HepG2 (cell line): ENCODE results near the gene GFAP. TPM values are rescaled to one million over a fixed set of nuclear protein-coding genes. Genes with fewer than 3 reads are reported as not detected.
A peak's percentile ranks its signal among the peaks of the same experiment; 100 is the strongest.

Source experiments
- AHR ChIP-seq: IDR thresholded peaks from 2 replicates; pipeline ENCODE4 v1.6.1; 2018; ENCODE audit warnings: missing genetic modification reagents, missing compliant biosample characterization
- DNMT3B ChIP-seq: conservative IDR thresholded peaks from 2 replicates; pipeline ENCODE4 v1.6.1; 2016; ENCODE audit warnings: missing biosample characterization, control low read depth
- EHMT2 ChIP-seq: fragments of 200-600 bp; sonication (generic); IDR thresholded peaks from 2 replicates; pipeline ENCODE4 v1.7.0; 2017; ENCODE audit warnings: antibody characterized with exemption, low read depth, low read length, borderline replicate concordance
- GATAD2A ChIP-seq: IDR thresholded peaks from 2 replicates; pipeline ENCODE4 v1.6.1; 2016
- RBM39 ChIP-seq: fragments of 200-400 bp; formaldehyde crosslinking; IDR thresholded peaks from one replicate; pipeline ENCODE4 v1.6.1; 2018; ENCODE audit warnings: antibody characterized with exemption, mild to moderate bottlenecking, low read depth, low read length; ENCODE audit not compliant: poor library complexity, severe bottlenecking
- REL ChIP-seq: sonication (generic); formaldehyde crosslinking; conservative IDR thresholded peaks from 2 replicates; pipeline ENCODE4 v1.8.0; 2022; ENCODE audit warnings: mild to moderate bottlenecking, missing genetic modification reagents, moderate library complexity
- TCF7 ChIP-seq: sonication (generic); IDR thresholded peaks from 2 replicates; pipeline ENCODE4 v1.6.1; 2016; ENCODE audit warnings: antibody characterized with exemption, low read depth
- ZFP36L2 ChIP-seq: sonication (generic); formaldehyde crosslinking; IDR thresholded peaks from 2 replicates; pipeline ENCODE4 v1.4.0; 2020; ENCODE audit warnings: missing genetic modification reagents
- ZNF230 ChIP-seq: sonication (generic); formaldehyde crosslinking; IDR thresholded peaks from 2 replicates; pipeline ENCODE4 v1.4.0; 2020; ENCODE audit warnings: mild to moderate bottlenecking, missing genetic modification reagents
- ZNF382 ChIP-seq: sonication (generic); formaldehyde crosslinking; IDR thresholded peaks from 2 replicates; pipeline ENCODE4 v1.5.0; 2020; ENCODE audit warnings: missing genetic modification reagents, mild to moderate bottlenecking, borderline replicate concordance
- ZNF430 ChIP-seq: sonication (generic); formaldehyde crosslinking; IDR thresholded peaks from 2 replicates; pipeline ENCODE4 v1.9.0; 2021; ENCODE audit warnings: mild to moderate bottlenecking, missing genetic modification reagents
- ZNF777 ChIP-seq: sonication (generic); formaldehyde crosslinking; IDR thresholded peaks from 2 replicates; pipeline ENCODE4 v1.4.0; 2020; ENCODE audit warnings: missing genetic modification reagents
- polyA plus RNA-seq, 8 experiments: library from polyadenylated mRNA; depleted of rRNA in 3 of 8; stranded (reverse) in 7 of 8; unstranded in 1 of 8; fragments of >200 nt; fragmentation: Illumina TruSeq in 4 of 8; extraction: Trizol in 4 of 8; gene quantifications; 2 replicates each; pipeline versions ENCODE4 v1.2.1 to v1.2.3, GENCODE V29; 2011 to 2016; ENCODE audit warnings: low read depth in 4 of 8, missing spikeins in 1 of 8, mixed read lengths in 1 of 8; ENCODE audit not compliant: insufficient read depth in 1 of 8
- total RNA-seq, 5 experiments: library from RNA; depleted of rRNA; stranded (reverse); fragments of >200 nt; fragmentation: Illumina TruSeq; extraction: Trizol; gene quantifications; 2 replicates each; pipeline ENCODE4 v1.2.3, GENCODE V29; 2016; ENCODE audit warnings: low read depth in 1 of 5
- TF ChIP-seq, protein P1 (sequence below): sonication (generic); formaldehyde crosslinking; IDR thresholded peaks from 2 replicates; pipeline ENCODE4 v1.4.0; 2020; ENCODE audit warnings: missing genetic modification reagents
- TF ChIP-seq, protein P2 (sequence below): sonication (generic); formaldehyde crosslinking; IDR thresholded peaks from 2 replicates; pipeline ENCODE4 v1.5.0; 2020; ENCODE audit warnings: mild to moderate bottlenecking, missing genetic modification reagents
- TF ChIP-seq, protein P3 (sequence below): sonication (generic); formaldehyde crosslinking; IDR thresholded peaks from 2 replicates; pipeline ENCODE4 v1.5.1; 2020; ENCODE audit warnings: missing genetic modification reagents, mild to moderate bottlenecking, borderline replicate concordance
- TF ChIP-seq, protein P4 (sequence below): IDR thresholded peaks from 2 replicates; pipeline ENCODE4 v1.6.1; 2016; ENCODE audit warnings: missing compliant biosample characterization, missing genetic modification reagents, borderline replicate concordance
- TF ChIP-seq, protein P5 (sequence below): sonication (generic); formaldehyde crosslinking; IDR thresholded peaks from 2 replicates; pipeline ENCODE4 v1.5.0; 2020; ENCODE audit warnings: missing genetic modification reagents
- TF ChIP-seq, protein P6 (sequence below): sonication (generic); formaldehyde crosslinking; IDR thresholded peaks from 2 replicates; pipeline ENCODE4 v1.4.0; 2020; ENCODE audit warnings: mild to moderate bottlenecking, missing genetic modification reagents

The GFAP gene
- total and polyA plus RNA-seq, 2 of the 13 experiments (the other 11 are each of a cell fraction or from before 2014, with no cell fraction given) = 0.11 to 0.29 TPM

DNA sequence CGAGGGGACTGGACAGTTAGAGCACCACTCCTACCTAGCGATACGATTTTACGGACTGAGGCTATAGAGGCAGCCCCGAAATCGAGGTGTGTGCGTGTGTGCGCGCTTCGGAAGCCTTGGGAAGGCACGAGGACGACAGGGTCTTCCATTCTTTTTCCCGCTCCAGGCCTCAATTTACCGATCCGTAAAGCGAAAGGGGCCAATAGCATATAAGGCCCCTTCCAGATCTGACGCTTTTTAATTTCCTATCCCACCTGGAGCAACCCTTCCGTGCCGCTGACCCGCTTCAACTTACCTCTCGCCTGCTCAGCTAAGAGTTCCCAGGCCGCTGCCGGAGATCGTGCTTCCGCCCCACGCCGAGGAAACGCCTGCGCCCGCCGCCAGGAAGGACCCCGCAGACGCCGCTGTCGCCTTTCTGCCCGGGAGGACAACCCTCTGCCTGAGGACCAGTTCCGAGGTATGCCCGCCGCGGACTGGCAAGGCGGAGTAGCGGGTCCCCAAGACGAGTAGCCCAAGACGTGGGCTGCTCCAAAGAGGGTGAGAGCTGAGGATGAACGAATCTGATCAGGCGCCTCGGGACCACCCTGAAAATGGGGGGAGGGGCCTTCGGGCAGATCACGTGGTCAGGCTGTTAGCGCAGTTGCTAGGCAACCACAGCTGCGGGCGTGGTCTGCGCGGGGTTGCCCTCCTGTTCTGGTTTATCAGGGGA, 16.1 kb downstream of the GFAP start, which contains the start of gene EFTUD2 (continued):
- TF ChIP-seq, protein P1, sequence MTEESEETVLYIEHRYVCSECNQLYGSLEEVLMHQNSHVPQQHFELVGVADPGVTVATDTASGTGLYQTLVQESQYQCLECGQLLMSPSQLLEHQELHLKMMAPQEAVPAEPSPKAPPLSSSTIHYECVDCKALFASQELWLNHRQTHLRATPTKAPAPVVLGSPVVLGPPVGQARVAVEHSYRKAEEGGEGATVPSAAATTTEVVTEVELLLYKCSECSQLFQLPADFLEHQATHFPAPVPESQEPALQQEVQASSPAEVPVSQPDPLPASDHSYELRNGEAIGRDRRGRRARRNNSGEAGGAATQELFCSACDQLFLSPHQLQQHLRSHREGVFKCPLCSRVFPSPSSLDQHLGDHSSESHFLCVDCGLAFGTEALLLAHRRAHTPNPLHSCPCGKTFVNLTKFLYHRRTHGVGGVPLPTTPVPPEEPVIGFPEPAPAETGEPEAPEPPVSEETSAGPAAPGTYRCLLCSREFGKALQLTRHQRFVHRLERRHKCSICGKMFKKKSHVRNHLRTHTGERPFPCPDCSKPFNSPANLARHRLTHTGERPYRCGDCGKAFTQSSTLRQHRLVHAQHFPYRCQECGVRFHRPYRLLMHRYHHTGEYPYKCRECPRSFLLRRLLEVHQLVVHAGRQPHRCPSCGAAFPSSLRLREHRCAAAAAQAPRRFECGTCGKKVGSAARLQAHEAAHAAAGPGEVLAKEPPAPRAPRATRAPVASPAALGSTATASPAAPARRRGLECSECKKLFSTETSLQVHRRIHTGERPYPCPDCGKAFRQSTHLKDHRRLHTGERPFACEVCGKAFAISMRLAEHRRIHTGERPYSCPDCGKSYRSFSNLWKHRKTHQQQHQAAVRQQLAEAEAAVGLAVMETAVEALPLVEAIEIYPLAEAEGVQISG (CRISPR knock-in tag) = peak; percentile 96
- TF ChIP-seq, protein P2, sequence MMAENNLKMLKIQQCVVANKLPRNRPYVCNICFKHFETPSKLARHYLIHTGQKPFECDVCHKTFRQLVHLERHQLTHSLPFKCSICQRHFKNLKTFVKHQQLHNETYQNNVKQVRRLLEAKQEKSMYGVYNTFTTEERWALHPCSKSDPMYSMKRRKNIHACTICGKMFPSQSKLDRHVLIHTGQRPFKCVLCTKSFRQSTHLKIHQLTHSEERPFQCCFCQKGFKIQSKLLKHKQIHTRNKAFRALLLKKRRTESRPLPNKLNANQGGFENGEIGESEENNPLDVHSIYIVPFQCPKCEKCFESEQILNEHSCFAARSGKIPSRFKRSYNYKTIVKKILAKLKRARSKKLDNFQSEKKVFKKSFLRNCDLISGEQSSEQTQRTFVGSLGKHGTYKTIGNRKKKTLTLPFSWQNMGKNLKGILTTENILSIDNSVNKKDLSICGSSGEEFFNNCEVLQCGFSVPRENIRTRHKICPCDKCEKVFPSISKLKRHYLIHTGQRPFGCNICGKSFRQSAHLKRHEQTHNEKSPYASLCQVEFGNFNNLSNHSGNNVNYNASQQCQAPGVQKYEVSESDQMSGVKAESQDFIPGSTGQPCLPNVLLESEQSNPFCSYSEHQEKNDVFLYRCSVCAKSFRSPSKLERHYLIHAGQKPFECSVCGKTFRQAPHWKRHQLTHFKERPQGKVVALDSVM = no peak; the same call in 1 of the 2 replicates
- TF ChIP-seq, protein P3, sequence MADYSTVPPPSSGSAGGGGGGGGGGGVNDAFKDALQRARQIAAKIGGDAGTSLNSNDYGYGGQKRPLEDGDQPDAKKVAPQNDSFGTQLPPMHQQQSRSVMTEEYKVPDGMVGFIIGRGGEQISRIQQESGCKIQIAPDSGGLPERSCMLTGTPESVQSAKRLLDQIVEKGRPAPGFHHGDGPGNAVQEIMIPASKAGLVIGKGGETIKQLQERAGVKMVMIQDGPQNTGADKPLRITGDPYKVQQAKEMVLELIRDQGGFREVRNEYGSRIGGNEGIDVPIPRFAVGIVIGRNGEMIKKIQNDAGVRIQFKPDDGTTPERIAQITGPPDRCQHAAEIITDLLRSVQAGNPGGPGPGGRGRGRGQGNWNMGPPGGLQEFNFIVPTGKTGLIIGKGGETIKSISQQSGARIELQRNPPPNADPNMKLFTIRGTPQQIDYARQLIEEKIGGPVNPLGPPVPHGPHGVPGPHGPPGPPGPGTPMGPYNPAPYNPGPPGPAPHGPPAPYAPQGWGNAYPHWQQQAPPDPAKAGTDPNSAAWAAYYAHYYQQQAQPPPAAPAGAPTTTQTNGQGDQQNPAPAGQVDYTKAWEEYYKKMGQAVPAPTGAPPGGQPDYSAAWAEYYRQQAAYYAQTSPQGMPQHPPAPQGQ (CRISPR knock-in tag) = no peak
- TF ChIP-seq, protein P4, sequence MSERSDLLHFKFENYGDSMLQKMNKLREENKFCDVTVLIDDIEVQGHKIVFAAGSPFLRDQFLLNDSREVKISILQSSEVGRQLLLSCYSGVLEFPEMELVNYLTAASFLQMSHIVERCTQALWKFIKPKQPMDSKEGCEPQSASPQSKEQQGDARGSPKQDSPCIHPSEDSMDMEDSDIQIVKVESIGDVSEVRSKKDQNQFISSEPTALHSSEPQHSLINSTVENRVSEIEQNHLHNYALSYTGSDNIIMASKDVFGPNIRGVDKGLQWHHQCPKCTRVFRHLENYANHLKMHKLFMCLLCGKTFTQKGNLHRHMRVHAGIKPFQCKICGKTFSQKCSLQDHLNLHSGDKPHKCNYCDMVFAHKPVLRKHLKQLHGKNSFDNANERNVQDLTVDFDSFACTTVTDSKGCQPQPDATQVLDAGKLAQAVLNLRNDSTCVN (CRISPR knock-in tag) = peak; percentile 92
- TF ChIP-seq DNMT3B (CRISPR knock-in tag) = no peak
- TF ChIP-seq ZNF382 (CRISPR knock-in tag) = no peak
- TF ChIP-seq GATAD2A (CRISPR knock-in tag) = peak; percentile 82
- peak; percentile 91; the same call in 1 of the 2 replicates for TF ChIP-seq AHR (CRISPR knock-in tag)
- peak; percentile 97 for TF ChIP-seq ZNF230 (CRISPR knock-in tag)
- TF ChIP-seq, protein P5, sequence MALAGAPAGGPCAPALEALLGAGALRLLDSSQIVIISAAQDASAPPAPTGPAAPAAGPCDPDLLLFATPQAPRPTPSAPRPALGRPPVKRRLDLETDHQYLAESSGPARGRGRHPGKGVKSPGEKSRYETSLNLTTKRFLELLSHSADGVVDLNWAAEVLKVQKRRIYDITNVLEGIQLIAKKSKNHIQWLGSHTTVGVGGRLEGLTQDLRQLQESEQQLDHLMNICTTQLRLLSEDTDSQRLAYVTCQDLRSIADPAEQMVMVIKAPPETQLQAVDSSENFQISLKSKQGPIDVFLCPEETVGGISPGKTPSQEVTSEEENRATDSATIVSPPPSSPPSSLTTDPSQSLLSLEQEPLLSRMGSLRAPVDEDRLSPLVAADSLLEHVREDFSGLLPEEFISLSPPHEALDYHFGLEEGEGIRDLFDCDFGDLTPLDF = peak; percentile 76
- TF ChIP-seq RBM39 = no peak
- peak; percentile 90; the same call in 1 of the 2 replicates for TF ChIP-seq ZFP36L2 (CRISPR knock-in tag)
- peak; percentile 59; the same call in 1 of the 2 replicates for TF ChIP-seq ZNF777 (CRISPR knock-in tag)
- TF ChIP-seq EHMT2 = no peak
- TF ChIP-seq ZNF430 (CRISPR knock-in tag) = peak; percentile 96; the same call in 1 of the 2 replicates
- TF ChIP-seq TCF7 = no peak
- TF ChIP-seq REL = peak; percentile 94
- TF ChIP-seq, protein P6, sequence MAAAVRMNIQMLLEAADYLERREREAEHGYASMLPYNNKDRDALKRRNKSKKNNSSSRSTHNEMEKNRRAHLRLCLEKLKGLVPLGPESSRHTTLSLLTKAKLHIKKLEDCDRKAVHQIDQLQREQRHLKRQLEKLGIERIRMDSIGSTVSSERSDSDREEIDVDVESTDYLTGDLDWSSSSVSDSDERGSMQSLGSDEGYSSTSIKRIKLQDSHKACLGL = peak; percentile 84
